Liver (tissue), 3 donors: ENCODE results near the gene NDUFA5.

ENCODE experiments used
- CTCF ChIP-seq: fragments of 150-350 bp; IDR thresholded peaks from 2 replicates; pipeline ENCODE4 v1.5.1; 2017; ENCODE audit warnings: improper control_type of control experiment, low read depth, low read length; ENCODE audit not compliant: missing input control
- GABPA ChIP-seq, 2 donors: IDR thresholded peaks in 1 of 2; conservative IDR thresholded peaks in 1 of 2; 2 replicates each; pipeline ENCODE4 v1.6.1; 2016; ENCODE audit warnings: antibody characterized with exemption in 2 of 2, mild to moderate bottlenecking in 1 of 2, moderate library complexity in 1 of 2
- MAX ChIP-seq: IDR thresholded peaks from 2 replicates; pipeline ENCODE4 v1.6.1; 2016; ENCODE audit warnings: antibody characterized with exemption
- RAD21 ChIP-seq, 2 donors: IDR thresholded peaks; 2 replicates each; pipeline ENCODE4 v1.6.1; 2016; ENCODE audit warnings: antibody characterized with exemption in 2 of 2, mild to moderate bottlenecking in 2 of 2
- SP1 ChIP-seq: IDR thresholded peaks from 2 replicates; pipeline ENCODE4 v1.6.1; 2018; ENCODE audit warnings: antibody characterized with exemption, mild to moderate bottlenecking
- TF ChIP-seq, protein P1 (sequence below): IDR thresholded peaks from 2 replicates; pipeline ENCODE4 v1.6.1; 2016; ENCODE audit warnings: antibody characterized with exemption, mild to moderate bottlenecking
- donor health status: healthy.
- donor health status: healthy.

DNA sequence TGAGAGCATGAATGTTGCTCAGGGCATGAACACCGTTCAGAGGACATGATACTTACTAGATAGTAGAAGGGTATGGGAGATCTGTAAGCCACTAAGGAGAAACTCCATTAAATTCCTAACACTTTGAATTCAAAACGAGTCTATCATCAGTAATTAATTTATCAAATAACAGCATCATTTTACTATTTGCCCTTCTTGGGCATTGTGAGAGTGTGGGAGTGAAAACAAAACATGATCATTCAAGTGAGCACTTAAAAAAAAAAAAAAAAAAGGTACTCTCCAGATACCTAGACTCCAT is 23.5 kb upstream of the NDUFA5 start:
- TF ChIP-seq, protein P1, sequence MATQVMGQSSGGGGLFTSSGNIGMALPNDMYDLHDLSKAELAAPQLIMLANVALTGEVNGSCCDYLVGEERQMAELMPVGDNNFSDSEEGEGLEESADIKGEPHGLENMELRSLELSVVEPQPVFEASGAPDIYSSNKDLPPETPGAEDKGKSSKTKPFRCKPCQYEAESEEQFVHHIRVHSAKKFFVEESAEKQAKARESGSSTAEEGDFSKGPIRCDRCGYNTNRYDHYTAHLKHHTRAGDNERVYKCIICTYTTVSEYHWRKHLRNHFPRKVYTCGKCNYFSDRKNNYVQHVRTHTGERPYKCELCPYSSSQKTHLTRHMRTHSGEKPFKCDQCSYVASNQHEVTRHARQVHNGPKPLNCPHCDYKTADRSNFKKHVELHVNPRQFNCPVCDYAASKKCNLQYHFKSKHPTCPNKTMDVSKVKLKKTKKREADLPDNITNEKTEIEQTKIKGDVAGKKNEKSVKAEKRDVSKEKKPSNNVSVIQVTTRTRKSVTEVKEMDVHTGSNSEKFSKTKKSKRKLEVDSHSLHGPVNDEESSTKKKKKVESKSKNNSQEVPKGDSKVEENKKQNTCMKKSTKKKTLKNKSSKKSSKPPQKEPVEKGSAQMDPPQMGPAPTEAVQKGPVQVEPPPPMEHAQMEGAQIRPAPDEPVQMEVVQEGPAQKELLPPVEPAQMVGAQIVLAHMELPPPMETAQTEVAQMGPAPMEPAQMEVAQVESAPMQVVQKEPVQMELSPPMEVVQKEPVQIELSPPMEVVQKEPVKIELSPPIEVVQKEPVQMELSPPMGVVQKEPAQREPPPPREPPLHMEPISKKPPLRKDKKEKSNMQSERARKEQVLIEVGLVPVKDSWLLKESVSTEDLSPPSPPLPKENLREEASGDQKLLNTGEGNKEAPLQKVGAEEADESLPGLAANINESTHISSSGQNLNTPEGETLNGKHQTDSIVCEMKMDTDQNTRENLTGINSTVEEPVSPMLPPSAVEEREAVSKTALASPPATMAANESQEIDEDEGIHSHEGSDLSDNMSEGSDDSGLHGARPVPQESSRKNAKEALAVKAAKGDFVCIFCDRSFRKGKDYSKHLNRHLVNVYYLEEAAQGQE = no peak
- TF ChIP-seq CTCF (no peak), MAX (no peak), RAD21 (IDR thresholded peaks at IDR 0.05) (no peak), SP1 (no peak), GABPA (IDR thresholded peaks at IDR 0.05 in 1 of 2, conservative IDR thresholded peaks at IDR 0.05 in 1 of 2) (no peak)
